Measurements from ENCODE around the gene WLS.

- TF ChIP-seq CREB5 (CRISPR knock-in tag; IDR thresholded peaks at IDR 0.05; ENCODE audit: low read depth) (no peak), SNAI2 (CRISPR knock-in tag; IDR thresholded peaks at IDR 0.05) (no peak), ZC3H10 (CRISPR knock-in tag; IDR thresholded peaks at IDR 0.05) (no peak), CSDC2 (CRISPR knock-in tag; IDR thresholded peaks at IDR 0.05) (no peak), CSRNP3 (CRISPR knock-in tag; IDR thresholded peaks at IDR 0.05) (no peak), ARNTL (CRISPR knock-in tag; IDR thresholded peaks at IDR 0.05; ENCODE audit: borderline replicate concordance, low read depth) (no peak), RARB (CRISPR knock-in tag; IDR thresholded peaks at IDR 0.05) (no peak), PATZ1 (CRISPR knock-in tag; IDR thresholded peaks at IDR 0.05; ENCODE audit: borderline replicate concordance) (no peak)
Measured at GRCh38 chr1:68225781-68226180, 6.5 kb downstream of the WLS start.
